Mesenteric fat pad (tissue), 1 donor: ENCODE data around the gene TRIM6. TPM values are rescaled to one million over a fixed set of nuclear protein-coding genes. Genes with fewer than 3 reads are reported as not detected.

Experiments
- total RNA-seq: library from RNA; stranded (reverse); fragmentation: NEBNext Ultra II Directional; extraction: Animal tissue kit (Norgen Biotek cat#: 25700); gene quantifications from one replicate; pipeline ENCODE4 v1.2.1, GENCODE V29; 2021
- donor health status: DM: yes; HTN: yes; CAD: no.

Gene TRIM6
- total RNA-seq, 1 donor from 2014 or later = 1.4 TPM

Other genes with a start within 250 kb of the TRIM6 start
- gene OR51B6, start 245.1 kb upstream of the TRIM6 start, total RNA-seq = not detected
- not detected for gene OR51M1, start 212.8 kb upstream of the TRIM6 start, total RNA-seq
- gene OR51Q1, start 174.5 kb upstream of the TRIM6 start, total RNA-seq = not detected
- gene OR51I1, start 155.1 kb upstream of the TRIM6 start, total RNA-seq = not detected
- not detected for gene OR51I2, start 147.3 kb upstream of the TRIM6 start, total RNA-seq
- gene OR52D1, start 108.0 kb upstream of the TRIM6 start, total RNA-seq = not detected
- gene UBQLN3, start 86.7 kb upstream of the TRIM6 start, total RNA-seq = 0.22 TPM
- 0.19 TPM for gene UBQLNL, start 79.9 kb upstream of the TRIM6 start, total RNA-seq
- not detected for gene OR52H1, start 48.1 kb upstream of the TRIM6 start, total RNA-seq
- not detected for gene OR52B6, start 15.8 kb upstream of the TRIM6 start, total RNA-seq
- gene TRIM34, start 28.4 kb downstream of the TRIM6 start, total RNA-seq = 6.1 TPM
- gene TRIM5, start 88.4 kb downstream of the TRIM6 start, total RNA-seq = 17.7 TPM
- gene TRIM22, start 93.2 kb downstream of the TRIM6 start, total RNA-seq = 58.5 TPM
- not detected for gene OR56B1, start 139.8 kb downstream of the TRIM6 start, total RNA-seq
- gene OR52N4, start 157.6 kb downstream of the TRIM6 start, total RNA-seq = not detected
- gene OR52N5, start 186.7 kb downstream of the TRIM6 start, total RNA-seq = 0.29 TPM
- 1.00 TPM for gene OR52N1, start 194.6 kb downstream of the TRIM6 start, total RNA-seq
- not detected for gene OR52N2, start 212.3 kb downstream of the TRIM6 start, total RNA-seq
- not detected for gene OR52E6, start 245.3 kb downstream of the TRIM6 start, total RNA-seq